ENCODE results near the gene HLCS.

HLCS gene

DNA sequence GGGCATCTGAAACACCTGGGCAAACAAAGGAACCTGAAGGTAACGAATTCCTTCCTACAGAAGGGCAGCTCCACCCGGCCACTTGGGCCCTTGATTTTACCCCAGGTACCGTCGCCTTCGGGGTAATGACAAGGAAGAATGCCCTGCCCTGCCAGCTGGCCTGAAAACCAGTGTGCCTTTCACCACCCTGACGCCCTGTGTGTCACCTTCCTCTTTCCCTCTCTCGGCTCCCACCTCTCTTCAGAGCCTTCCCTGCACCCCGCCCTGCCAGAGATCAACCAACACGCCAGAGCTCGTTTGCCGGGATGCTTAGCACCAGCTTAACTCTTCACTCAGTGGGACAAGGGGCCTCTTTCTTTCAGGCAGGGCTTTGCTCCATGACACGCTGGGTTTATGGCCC is 181.5 kb downstream of the HLCS start:
- TF ChIP-seq, protein P1, sequence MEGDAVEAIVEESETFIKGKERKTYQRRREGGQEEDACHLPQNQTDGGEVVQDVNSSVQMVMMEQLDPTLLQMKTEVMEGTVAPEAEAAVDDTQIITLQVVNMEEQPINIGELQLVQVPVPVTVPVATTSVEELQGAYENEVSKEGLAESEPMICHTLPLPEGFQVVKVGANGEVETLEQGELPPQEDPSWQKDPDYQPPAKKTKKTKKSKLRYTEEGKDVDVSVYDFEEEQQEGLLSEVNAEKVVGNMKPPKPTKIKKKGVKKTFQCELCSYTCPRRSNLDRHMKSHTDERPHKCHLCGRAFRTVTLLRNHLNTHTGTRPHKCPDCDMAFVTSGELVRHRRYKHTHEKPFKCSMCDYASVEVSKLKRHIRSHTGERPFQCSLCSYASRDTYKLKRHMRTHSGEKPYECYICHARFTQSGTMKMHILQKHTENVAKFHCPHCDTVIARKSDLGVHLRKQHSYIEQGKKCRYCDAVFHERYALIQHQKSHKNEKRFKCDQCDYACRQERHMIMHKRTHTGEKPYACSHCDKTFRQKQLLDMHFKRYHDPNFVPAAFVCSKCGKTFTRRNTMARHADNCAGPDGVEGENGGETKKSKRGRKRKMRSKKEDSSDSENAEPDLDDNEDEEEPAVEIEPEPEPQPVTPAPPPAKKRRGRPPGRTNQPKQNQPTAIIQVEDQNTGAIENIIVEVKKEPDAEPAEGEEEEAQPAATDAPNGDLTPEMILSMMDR (conservative IDR thresholded peaks at IDR 0.05; ENCODE audit: control insufficient read depth, insufficient read depth, low read depth, low read length): no peak
- no peak for DNase-seq (ENCODE audit: low read depth)
- no peak overlapping the region for H3K4me3 ChIP-seq (ENCODE audit: control insufficient read depth, low read depth, low read length)

- TF ChIP-seq, protein P1 (conservative IDR thresholded peaks at IDR 0.05; ENCODE audit: control insufficient read depth, insufficient read depth, low read depth, low read length): no peak
- DNase-seq (ENCODE audit: low read depth): peak; percentile 71
- no peak overlapping the region for H3K4me3 ChIP-seq (ENCODE audit: control insufficient read depth, low read depth, low read length)
Observed at GRCh38 chr21:36783612-36784374, 182.7 kb downstream of the HLCS start.

GRCh38 chr21:36780861-36781260 is 185.6 kb downstream of the HLCS start:
- H3K4me3 ChIP-seq (ENCODE audit: control insufficient read depth, low read depth, low read length): no peak overlapping the region
- TF ChIP-seq, protein P1 (conservative IDR thresholded peaks at IDR 0.05; ENCODE audit: control insufficient read depth, insufficient read depth, low read depth, low read length): no peak
- no peak for DNase-seq (ENCODE audit: low read depth)

DNA sequence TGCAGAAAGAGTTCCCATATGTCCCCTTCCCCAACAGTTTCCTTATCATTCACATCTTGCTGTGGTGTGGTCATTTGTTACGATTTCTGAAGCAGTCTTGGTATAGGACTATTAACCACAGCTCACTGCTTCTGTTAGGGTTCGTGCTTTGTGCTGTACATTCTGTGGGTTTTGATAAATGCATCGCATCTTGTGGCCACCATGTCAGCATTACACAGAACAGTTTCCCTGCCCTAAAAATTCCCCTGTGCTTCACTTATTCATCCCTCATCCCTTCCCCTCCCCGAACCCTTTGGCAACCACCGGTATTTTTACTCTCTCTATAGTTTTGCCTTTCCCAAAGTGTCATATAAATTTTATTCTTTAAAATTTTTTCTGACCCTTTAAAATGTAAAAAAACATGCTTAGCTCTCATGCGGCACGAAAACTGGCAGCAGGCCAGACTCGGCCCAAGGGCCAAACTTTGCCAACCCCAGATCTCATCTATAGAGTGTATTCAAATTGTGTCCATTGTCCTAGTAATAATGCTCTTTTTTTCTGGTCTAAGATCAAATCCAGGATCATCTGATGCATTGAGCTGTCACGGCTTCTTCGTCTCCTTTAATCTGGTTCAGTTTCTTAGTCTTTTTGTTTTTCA is 189.4 kb downstream of the HLCS start:
- no peak overlapping the region for H3K4me3 ChIP-seq (ENCODE audit: control insufficient read depth, low read depth, low read length)
- DNase-seq (ENCODE audit: low read depth): no peak
- TF ChIP-seq, protein P1 (conservative IDR thresholded peaks at IDR 0.05; ENCODE audit: control insufficient read depth, insufficient read depth, low read depth, low read length): no peak

DNA sequence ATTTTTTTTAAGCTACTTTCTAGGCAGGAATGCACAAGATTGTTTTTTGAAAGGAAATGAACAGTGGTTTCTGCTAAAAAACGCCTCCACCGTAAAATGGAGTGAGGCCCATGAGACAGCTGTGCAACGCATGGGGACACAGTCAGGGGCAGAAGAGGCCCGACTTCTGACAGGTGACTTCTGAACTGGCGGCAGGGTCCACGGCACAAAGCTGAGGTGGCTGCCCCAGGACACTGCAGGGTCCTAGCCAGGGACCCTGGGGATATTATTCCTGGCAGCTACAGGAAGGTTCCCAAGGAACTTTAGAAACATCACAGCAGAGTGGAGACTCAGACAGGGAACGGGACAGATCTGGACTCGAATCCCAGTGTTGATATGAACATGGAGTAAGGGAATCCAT is 192.5 kb downstream of the HLCS start:
- no peak for DNase-seq (ENCODE audit: low read depth)
- TF ChIP-seq, protein P1 (conservative IDR thresholded peaks at IDR 0.05; ENCODE audit: control insufficient read depth, insufficient read depth, low read depth, low read length): no peak
- no peak overlapping the region for H3K4me3 ChIP-seq (ENCODE audit: control insufficient read depth, low read depth, low read length)

DNA sequence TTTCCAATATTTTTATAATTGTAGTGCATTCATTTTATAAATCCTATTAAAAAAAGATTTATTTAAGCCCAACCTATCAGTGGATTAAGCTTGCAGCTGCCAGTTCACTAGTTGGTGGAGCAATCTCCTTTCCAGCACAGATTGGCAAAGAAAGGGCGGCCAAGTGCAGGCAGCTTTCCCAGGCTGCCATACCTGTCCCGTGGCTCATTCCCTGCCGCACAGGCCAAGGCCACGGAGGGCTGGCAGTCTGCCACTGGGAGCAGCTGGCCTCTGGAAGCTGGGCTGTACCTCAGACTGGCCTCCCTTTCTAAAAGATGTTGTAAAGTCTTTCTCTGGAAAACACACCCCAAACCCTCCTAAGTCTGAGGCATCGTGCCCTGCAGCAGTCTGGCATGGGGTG is 193.4 kb downstream of the HLCS start:
- peak; percentile 75 for DNase-seq (ENCODE audit: low read depth)
- no peak overlapping the region for H3K4me3 ChIP-seq (ENCODE audit: control insufficient read depth, low read depth, low read length)
- TF ChIP-seq, protein P1 (conservative IDR thresholded peaks at IDR 0.05; ENCODE audit: control insufficient read depth, insufficient read depth, low read depth, low read length): no peak
